HG03378 (cell line): Measurements from ENCODE around the gene KIRREL3.

Experiments used
- ATAC-seq: cut with Tn5 transposase; IDR thresholded peaks from one replicate; pipeline ENCODE4 v1.9.1; 2021; ENCODE audit warnings: mild to moderate bottlenecking, moderate library complexity; ENCODE audit not compliant: unreplicated experiment

Gene KIRREL3

GRCh38 chr11:126918556-126918955 lies 82.0 kb downstream of the KIRREL3 start:
- ATAC-seq = no peak

- peak; percentile 95 for ATAC-seq
Observed at GRCh38 chr11:126917531-126918204, 82.9 kb downstream of the KIRREL3 start.

GRCh38 chr11:126915430-126915829 lies 85.1 kb downstream of the KIRREL3 start:
- ATAC-seq = no peak

GRCh38 chr11:126914941-126915340 lies 85.6 kb downstream of the KIRREL3 start:
- no peak for ATAC-seq

- no peak for ATAC-seq
Observed at GRCh38 chr11:126914166-126914565, 86.4 kb downstream of the KIRREL3 start.

GRCh38 chr11:126904520-126904919 lies 96.0 kb downstream of the KIRREL3 start:
- no peak for ATAC-seq

- ATAC-seq = no peak
Observed at GRCh38 chr11:126901783-126902182, 98.8 kb downstream of the KIRREL3 start.

GRCh38 chr11:126899961-126900748 lies 100.4 kb downstream of the KIRREL3 start:
- ATAC-seq = no peak

- no peak for ATAC-seq
Observed at GRCh38 chr11:126898802-126899201, 101.8 kb downstream of the KIRREL3 start.

- no peak for ATAC-seq
Observed at GRCh38 chr11:126897430-126897829, 103.1 kb downstream of the KIRREL3 start.

- ATAC-seq = no peak
Observed at GRCh38 chr11:126896025-126896424, 104.5 kb downstream of the KIRREL3 start.

- no peak for ATAC-seq
Observed at GRCh38 chr11:126893796-126894195, 106.8 kb downstream of the KIRREL3 start.

GRCh38 chr11:126892756-126893155 lies 107.8 kb downstream of the KIRREL3 start:
- no peak for ATAC-seq

- ATAC-seq = no peak
Observed at GRCh38 chr11:126891556-126892217, 108.9 kb downstream of the KIRREL3 start.

- ATAC-seq = no peak
Observed at GRCh38 chr11:126890561-126890960, 110.0 kb downstream of the KIRREL3 start.

- no peak for ATAC-seq
Observed at GRCh38 chr11:126888115-126888712, 112.4 kb downstream of the KIRREL3 start.

GRCh38 chr11:126886636-126887035 lies 113.9 kb downstream of the KIRREL3 start:
- ATAC-seq = no peak

- ATAC-seq = no peak
Observed at GRCh38 chr11:126886085-126886484, 114.5 kb downstream of the KIRREL3 start.

GRCh38 chr11:126884594-126884993 lies 116.0 kb downstream of the KIRREL3 start:
- no peak for ATAC-seq

GRCh38 chr11:126884192-126884591 lies 116.4 kb downstream of the KIRREL3 start:
- no peak for ATAC-seq

GRCh38 chr11:126880872-126881271 lies 119.7 kb downstream of the KIRREL3 start:
- ATAC-seq = no peak
